Endothelial cell (in vitro differentiated cells): Measurements from ENCODE around the gene STK40. TPM values are rescaled to one million over a fixed set of nuclear protein-coding genes. Genes with fewer than 3 reads are reported as not detected.

Experiments used
- DNase-seq: peaks from one replicate; pipeline ENCODE4 v3.0.0; 2021; ENCODE audit warnings: low spot score
- H3K27ac Mint-ChIP-seq: one replicate; pipeline ENCODE4 v1.8.0; 2021; ENCODE audit warnings: mixed read lengths, inconsistent platforms; ENCODE audit not compliant: unreplicated experiment
- H3K27me3 Mint-ChIP-seq: one replicate; pipeline ENCODE4 v1.8.0; 2021; ENCODE audit warnings: mild to moderate bottlenecking, moderate library complexity, mixed read lengths, inconsistent platforms; ENCODE audit not compliant: unreplicated experiment
- H3K36me3 Mint-ChIP-seq: one replicate; pipeline ENCODE4 v1.8.0; 2021; ENCODE audit warnings: mild to moderate bottlenecking, low read depth, mixed read lengths, inconsistent platforms; ENCODE audit not compliant: unreplicated experiment
- H3K4me1 Mint-ChIP-seq: one replicate; pipeline ENCODE4 v1.8.0; 2021; ENCODE audit warnings: mild to moderate bottlenecking, mixed read lengths, inconsistent platforms; ENCODE audit not compliant: unreplicated experiment
- H3K4me3 Mint-ChIP-seq: one replicate; pipeline ENCODE4 v1.8.0; 2021; ENCODE audit warnings: mild to moderate bottlenecking, mixed read lengths, inconsistent platforms; ENCODE audit not compliant: unreplicated experiment
- H3K9me3 Mint-ChIP-seq: one replicate; pipeline ENCODE4 v1.8.0; 2021; ENCODE audit warnings: mixed read lengths, inconsistent platforms; ENCODE audit not compliant: unreplicated experiment
- total RNA-seq: library from RNA; stranded (reverse); fragmentation: NEBNext Ultra II Directional; extraction: Animal tissue kit (Norgen Biotek cat#: 25700); gene quantifications from one replicate; pipeline ENCODE4 v1.2.1, GENCODE V29; 2021; ENCODE audit not compliant: unreplicated experiment
- TF ChIP-seq, protein P1 (sequence below): fragments of 200-600 bp; sonication (generic); IDR thresholded peaks from one replicate; pipeline ENCODE4 v1.5.0; 2021; ENCODE audit warnings: antibody characterized with exemption; ENCODE audit not compliant: unreplicated experiment

STK40 gene
- total RNA-seq, 1 donor from 2014 or later = 37.3 TPM

DNA sequence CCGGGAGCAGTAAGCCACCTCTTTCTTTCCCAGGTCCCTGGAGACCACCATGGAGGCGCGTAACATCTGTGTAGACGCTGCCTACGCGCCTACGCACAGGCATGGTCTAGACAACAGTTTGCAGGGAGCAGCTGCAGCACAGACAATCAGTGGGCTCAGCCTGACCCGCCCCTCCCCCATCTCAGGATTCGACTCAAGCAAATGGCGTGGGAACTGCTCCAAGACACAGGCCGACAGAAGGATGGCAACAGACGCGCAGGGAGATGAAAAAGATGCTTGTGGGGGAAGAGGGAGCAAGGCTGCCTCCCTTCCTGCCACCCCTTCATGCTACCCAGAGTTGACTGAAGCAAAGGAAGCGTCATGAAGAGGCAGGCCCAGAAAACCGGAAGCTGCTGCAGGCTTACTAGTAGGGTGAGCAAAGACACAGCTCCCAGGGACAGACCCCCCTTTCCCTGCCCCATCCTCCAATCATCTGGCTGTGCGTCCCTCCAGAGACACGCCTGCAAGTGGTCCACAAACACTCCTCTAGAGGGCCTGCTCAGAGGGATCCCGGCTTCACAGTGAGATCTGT, 19.5 kb downstream of the STK40 start:
- no peak overlapping the region for H3K27ac Mint-ChIP-seq
- DNase-seq = no peak
- peaks cover 27% of the 10 kb centered on the region for H3K4me1 Mint-ChIP-seq

GRCh38 chr1:36365381-36365780, 20.3 kb downstream of the STK40 start:
- H3K36me3 Mint-ChIP-seq = no peaks in the 10 kb centered on the region
- peaks cover 1% of the 10 kb centered on the region for H3K27me3 Mint-ChIP-seq
- H3K9me3 Mint-ChIP-seq = no peaks in the 10 kb centered on the region
- no peak for DNase-seq
- peak overlapping the region; percentile 57 for H3K27ac Mint-ChIP-seq
- TF ChIP-seq, protein P1, sequence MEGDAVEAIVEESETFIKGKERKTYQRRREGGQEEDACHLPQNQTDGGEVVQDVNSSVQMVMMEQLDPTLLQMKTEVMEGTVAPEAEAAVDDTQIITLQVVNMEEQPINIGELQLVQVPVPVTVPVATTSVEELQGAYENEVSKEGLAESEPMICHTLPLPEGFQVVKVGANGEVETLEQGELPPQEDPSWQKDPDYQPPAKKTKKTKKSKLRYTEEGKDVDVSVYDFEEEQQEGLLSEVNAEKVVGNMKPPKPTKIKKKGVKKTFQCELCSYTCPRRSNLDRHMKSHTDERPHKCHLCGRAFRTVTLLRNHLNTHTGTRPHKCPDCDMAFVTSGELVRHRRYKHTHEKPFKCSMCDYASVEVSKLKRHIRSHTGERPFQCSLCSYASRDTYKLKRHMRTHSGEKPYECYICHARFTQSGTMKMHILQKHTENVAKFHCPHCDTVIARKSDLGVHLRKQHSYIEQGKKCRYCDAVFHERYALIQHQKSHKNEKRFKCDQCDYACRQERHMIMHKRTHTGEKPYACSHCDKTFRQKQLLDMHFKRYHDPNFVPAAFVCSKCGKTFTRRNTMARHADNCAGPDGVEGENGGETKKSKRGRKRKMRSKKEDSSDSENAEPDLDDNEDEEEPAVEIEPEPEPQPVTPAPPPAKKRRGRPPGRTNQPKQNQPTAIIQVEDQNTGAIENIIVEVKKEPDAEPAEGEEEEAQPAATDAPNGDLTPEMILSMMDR = no peak
- H3K4me3 Mint-ChIP-seq = no peak overlapping the region
- peaks cover 27% of the 10 kb centered on the region for H3K4me1 Mint-ChIP-seq

More for the DNA sequence above, 19.5 kb downstream of the STK40 start:
- Mint-ChIP-seq H3K36me3 (no peaks in the 10 kb centered on the region), H3K4me3 (no peak overlapping the region), H3K9me3 (no peaks in the 10 kb centered on the region), H3K27me3 (peaks cover 1% of the 10 kb centered on the region)
- TF ChIP-seq, protein P1 = no peak

DNA sequence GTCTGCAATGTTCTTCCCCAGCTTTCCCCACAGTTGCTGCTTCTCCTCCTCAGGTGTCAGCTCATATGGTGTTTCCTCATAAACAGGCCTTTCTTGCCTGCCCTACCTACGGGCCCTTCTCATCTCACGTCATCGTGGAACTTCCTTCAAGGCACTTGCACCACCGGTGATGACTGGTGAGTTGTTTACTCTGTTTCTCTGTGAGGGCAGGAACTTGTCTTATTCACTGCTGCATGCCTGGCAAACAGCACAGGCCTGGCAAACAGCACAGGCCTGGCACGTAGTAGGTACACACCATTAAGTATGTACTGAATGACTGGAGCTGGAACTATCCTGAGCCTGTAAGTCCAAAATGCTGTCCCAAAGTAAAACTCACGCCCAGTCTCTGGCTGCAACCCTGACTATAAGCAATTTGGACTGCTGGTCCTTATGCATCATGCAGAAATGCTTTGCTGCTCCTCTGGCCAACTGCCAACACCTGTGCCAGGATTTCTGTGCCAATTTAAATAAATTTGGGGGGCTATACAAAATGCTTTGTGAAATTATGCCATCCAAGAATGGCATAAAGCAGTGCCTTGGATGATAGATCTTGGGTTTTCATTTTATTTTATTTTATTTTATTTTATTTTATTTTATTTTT, 25.7 kb downstream of the STK40 start:
- H3K36me3 Mint-ChIP-seq = peaks cover 31% of the 10 kb centered on the region
- TF ChIP-seq, protein P1 = no peak
- no peak for DNase-seq
- no peaks in the 10 kb centered on the region for H3K9me3 Mint-ChIP-seq
- H3K27me3 Mint-ChIP-seq = no peaks in the 10 kb centered on the region
- no peak overlapping the region for H3K4me3 Mint-ChIP-seq
- peaks cover 14% of the 10 kb centered on the region for H3K4me1 Mint-ChIP-seq
- peak overlapping the region; percentile 42 for H3K27ac Mint-ChIP-seq

GRCh38 chr1:36359383-36359782, 26.3 kb downstream of the STK40 start:
- peak overlapping the region; percentile 42 for H3K27ac Mint-ChIP-seq
- H3K4me1 Mint-ChIP-seq = peaks cover 14% of the 10 kb centered on the region
- H3K36me3 Mint-ChIP-seq = peaks cover 34% of the 10 kb centered on the region
- H3K4me3 Mint-ChIP-seq = no peak overlapping the region
- no peaks in the 10 kb centered on the region for H3K27me3 Mint-ChIP-seq
- TF ChIP-seq, protein P1 = no peak
- H3K9me3 Mint-ChIP-seq = no peaks in the 10 kb centered on the region
- DNase-seq = no peak

- Mint-ChIP-seq H3K9me3 (no peaks in the 10 kb centered on the region), H3K4me3 (no peak overlapping the region), H3K4me1 (peaks cover 14% of the 10 kb centered on the region), H3K27ac (no peak overlapping the region), H3K36me3 (peaks cover 38% of the 10 kb centered on the region), H3K27me3 (no peaks in the 10 kb centered on the region)
- TF ChIP-seq, protein P1 = no peak
- no peak for DNase-seq
Observed at GRCh38 chr1:36358514-36359084, 27.1 kb downstream of the STK40 start.
